ENCODE measurements around the gene TOLLIP.

Gene TOLLIP

GRCh38 chr11:1298695-1299492 lies 10.5 kb downstream of the TOLLIP start:
- peak; percentile 79 for DNase-seq (ENCODE audit: low spot score)

GRCh38 chr11:1297576-1298473 lies 11.6 kb downstream of the TOLLIP start:
- DNase-seq (ENCODE audit: low spot score), result peak; percentile 22

- DNase-seq (ENCODE audit: low spot score), result no peak
Measured at GRCh38 chr11:1297011-1297575, 12.3 kb downstream of the TOLLIP start.

- no peak for DNase-seq (ENCODE audit: low spot score)
Measured at GRCh38 chr11:1296287-1296686, 13.1 kb downstream of the TOLLIP start.

GRCh38 chr11:1295591-1295990 lies 13.8 kb downstream of the TOLLIP start:
- DNase-seq (ENCODE audit: low spot score), result no peak

- no peak for DNase-seq (ENCODE audit: low spot score)
Measured at GRCh38 chr11:1295086-1295485, 14.3 kb downstream of the TOLLIP start.

GRCh38 chr11:1293619-1294015 lies 15.8 kb downstream of the TOLLIP start:
- peak; percentile 17 for DNase-seq (ENCODE audit: low spot score)

- DNase-seq (ENCODE audit: low spot score), result no peak
Measured at GRCh38 chr11:1292644-1293618, 16.5 kb downstream of the TOLLIP start.

- DNase-seq (ENCODE audit: low spot score), result no peak
Measured at GRCh38 chr11:1292018-1292643, 17.3 kb downstream of the TOLLIP start.

GRCh38 chr11:1291295-1292017 lies 18.0 kb downstream of the TOLLIP start:
- DNase-seq (ENCODE audit: low spot score), result no peak

- no peak for DNase-seq (ENCODE audit: low spot score)
Measured at GRCh38 chr11:1290052-1291040, 19.1 kb downstream of the TOLLIP start.

GRCh38 chr11:1289211-1289935 lies 20.1 kb downstream of the TOLLIP start:
- DNase-seq (ENCODE audit: low spot score), result no peak

GRCh38 chr11:1288426-1289151 lies 20.8 kb downstream of the TOLLIP start:
- no peak for DNase-seq (ENCODE audit: low spot score)

GRCh38 chr11:1287928-1288327 lies 21.5 kb downstream of the TOLLIP start:
- no peak for DNase-seq (ENCODE audit: low spot score)

GRCh38 chr11:1285876-1286275 lies 23.6 kb downstream of the TOLLIP start:
- DNase-seq (ENCODE audit: low spot score), result no peak

GRCh38 chr11:1285316-1285744 lies 24.1 kb downstream of the TOLLIP start:
- DNase-seq (ENCODE audit: low spot score), result no peak

GRCh38 chr11:1283906-1284305 lies 25.5 kb downstream of the TOLLIP start:
- no peak for DNase-seq (ENCODE audit: low spot score)

GRCh38 chr11:1283091-1283511 lies 26.3 kb downstream of the TOLLIP start:
- no peak for DNase-seq (ENCODE audit: low spot score)
